Body of pancreas (tissue), 4 donors: ENCODE results near the gene LTBP1.

Experiments
- CTCF ChIP-seq, 7 experiments: fragments of 450-650 bp in 4 of 7; fragments of 200-600 bp in 3 of 7; sonication (generic) in 3 of 7; IDR thresholded peaks; one replicate each; pipeline ENCODE4 v1.5.1; 2016 to 2019; ENCODE audit warnings: antibody characterized with exemption in 7 of 7
- POLR2A ChIP-seq, 3 donors: fragments of 450-650 bp; IDR thresholded peaks; one replicate each; pipeline ENCODE4 v1.6.1; 2016; ENCODE audit warnings: antibody characterized with exemption in 3 of 3, mild to moderate bottlenecking in 2 of 3

- TF ChIP-seq CTCF (IDR thresholded peaks at IDR 0.05), result no peak
- TF ChIP-seq POLR2A (IDR thresholded peaks at IDR 0.05), result no peak
These were observed 179.8 kb downstream of the LTBP1 start for GRCh38 chr2:33126552-33126951.
